PFSK-1 (cell line): ENCODE results near the gene SYTL3.

ENCODE experiments used
- TAF1 ChIP-seq: IDR thresholded peaks from 2 replicates; pipeline ENCODE4 v1.6.1; 2012; ENCODE audit warnings: low read length, control low read depth, borderline replicate concordance; ENCODE audit not compliant: insufficient read depth
- TF ChIP-seq, protein P1 (sequence below), 2 experiments: IDR thresholded peaks; 2 replicates each; pipeline versions ENCODE4 v1.6.1 to v1.8.0; 2011 to 2012; ENCODE audit warnings: low read depth in 2 of 2, low read length in 2 of 2, control low read depth in 1 of 2, inconsistent platforms in 1 of 2, mild to moderate bottlenecking in 1 of 2, moderate library complexity in 1 of 2; ENCODE audit not compliant: insufficient read depth in 1 of 2

DNA sequence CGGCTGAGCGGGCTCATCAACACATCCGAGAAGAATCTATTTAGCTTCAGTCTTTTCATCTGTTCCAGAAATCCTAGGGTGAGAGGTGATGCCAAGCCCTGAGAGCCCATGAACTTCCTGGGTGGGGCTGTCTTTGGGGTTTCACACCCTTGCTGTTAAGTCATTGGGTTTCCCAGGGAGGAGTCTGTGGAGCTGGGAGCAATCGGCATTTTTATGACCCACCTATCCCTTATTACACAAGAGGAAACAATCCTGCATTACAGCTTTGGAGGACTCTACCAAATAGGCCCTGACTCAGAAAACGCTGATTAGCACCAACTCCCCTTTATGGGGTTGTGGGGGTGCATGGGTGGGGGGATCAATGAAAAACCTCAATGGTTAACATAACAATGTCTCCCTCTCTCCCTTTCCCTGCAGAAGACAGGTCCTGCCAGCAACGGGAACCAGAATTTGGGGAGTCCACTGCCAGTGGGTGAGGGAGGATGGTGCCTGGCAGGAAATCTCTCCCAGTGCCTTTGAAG is 123.1 kb downstream of the SYTL3 start:
- TF ChIP-seq, protein P1, sequence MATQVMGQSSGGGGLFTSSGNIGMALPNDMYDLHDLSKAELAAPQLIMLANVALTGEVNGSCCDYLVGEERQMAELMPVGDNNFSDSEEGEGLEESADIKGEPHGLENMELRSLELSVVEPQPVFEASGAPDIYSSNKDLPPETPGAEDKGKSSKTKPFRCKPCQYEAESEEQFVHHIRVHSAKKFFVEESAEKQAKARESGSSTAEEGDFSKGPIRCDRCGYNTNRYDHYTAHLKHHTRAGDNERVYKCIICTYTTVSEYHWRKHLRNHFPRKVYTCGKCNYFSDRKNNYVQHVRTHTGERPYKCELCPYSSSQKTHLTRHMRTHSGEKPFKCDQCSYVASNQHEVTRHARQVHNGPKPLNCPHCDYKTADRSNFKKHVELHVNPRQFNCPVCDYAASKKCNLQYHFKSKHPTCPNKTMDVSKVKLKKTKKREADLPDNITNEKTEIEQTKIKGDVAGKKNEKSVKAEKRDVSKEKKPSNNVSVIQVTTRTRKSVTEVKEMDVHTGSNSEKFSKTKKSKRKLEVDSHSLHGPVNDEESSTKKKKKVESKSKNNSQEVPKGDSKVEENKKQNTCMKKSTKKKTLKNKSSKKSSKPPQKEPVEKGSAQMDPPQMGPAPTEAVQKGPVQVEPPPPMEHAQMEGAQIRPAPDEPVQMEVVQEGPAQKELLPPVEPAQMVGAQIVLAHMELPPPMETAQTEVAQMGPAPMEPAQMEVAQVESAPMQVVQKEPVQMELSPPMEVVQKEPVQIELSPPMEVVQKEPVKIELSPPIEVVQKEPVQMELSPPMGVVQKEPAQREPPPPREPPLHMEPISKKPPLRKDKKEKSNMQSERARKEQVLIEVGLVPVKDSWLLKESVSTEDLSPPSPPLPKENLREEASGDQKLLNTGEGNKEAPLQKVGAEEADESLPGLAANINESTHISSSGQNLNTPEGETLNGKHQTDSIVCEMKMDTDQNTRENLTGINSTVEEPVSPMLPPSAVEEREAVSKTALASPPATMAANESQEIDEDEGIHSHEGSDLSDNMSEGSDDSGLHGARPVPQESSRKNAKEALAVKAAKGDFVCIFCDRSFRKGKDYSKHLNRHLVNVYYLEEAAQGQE (IDR thresholded peaks at IDR 0.05; ENCODE audit: insufficient read depth in 1 of 2, low read depth in 2 of 2, low read length in 2 of 2): no peak
- TF ChIP-seq TAF1: no peak
